Endothelial cell of umbilical vein (primary cell): ENCODE measurements around the gene LRRC52. TPM values are rescaled to one million over a fixed set of nuclear protein-coding genes. Genes with fewer than 3 reads are reported as not detected.

Experiments
- BruUV-seq: library from RNA; stranded (reverse); fragments of 400-500 nt; replicated peaks from 2 replicates; lab custom pipeline; 2021; lab: Mats Ljungman, UMichigan
- CTCF ChIA-PET: fragments of 300-600, 350-600 bp; sonication (Branson Sonifier 250); formaldehyde crosslinking; loops from one replicate; lab custom pipeline; 2021; ENCODE audit warnings: antibody characterized with exemption, inconsistent platforms; lab: Charles Lee
- POLR2A ChIA-PET: fragments of 300-600, 350-600 bp; sonication (Branson Sonifier 250); formaldehyde crosslinking; loops from one replicate; lab custom pipeline; 2021; ENCODE audit warnings: antibody characterized with exemption, inconsistent platforms; lab: Charles Lee
- DNase-seq: peaks from one replicate; pipeline ENCODE4 v3.0.0-alpha.2; 2011; ENCODE audit warnings: low read depth, low spot score
- FAIRE-seq: peaks from 2 replicates; lab custom pipeline; 2011; peaks lifted over from hg19 to GRCh38; lab: Jason Lieb, UNC
- H2AFZ ChIP-seq: 2 replicates; pipeline ENCODE4 v1.6.0; 2012; ENCODE audit warnings: low read depth, low read length, control low read depth, inconsistent platforms
- H3K27ac ChIP-seq: 2 replicates; pipeline ENCODE4 v1.5.1; 2011; ENCODE audit warnings: low read depth, mild to moderate bottlenecking, control low read depth, low read length, moderate library complexity; ENCODE audit not compliant: insufficient read depth
- H3K27me3 ChIP-seq, 2 experiments: 2 replicates each; pipeline versions ENCODE4 v1.6.0 to v1.6.1; 2011; ENCODE audit warnings: low read length in 2 of 2, mixed read lengths in 1 of 2; ENCODE audit not compliant: control insufficient read depth in 2 of 2, insufficient read depth in 2 of 2
- H3K36me3 ChIP-seq, 2 experiments: 2 replicates in 1 of 2; 3 replicates in 1 of 2; pipeline ENCODE4 v1.5.1; 2011; ENCODE audit warnings: low read length in 2 of 2, mild to moderate bottlenecking in 1 of 2, moderate library complexity in 1 of 2; ENCODE audit not compliant: control insufficient read depth in 2 of 2, insufficient read depth in 2 of 2; ENCODE audit errors: extremely low read depth in 1 of 2
- H3K4me1 ChIP-seq: 3 replicates; pipeline ENCODE4 v1.5.1; 2011; ENCODE audit warnings: mild to moderate bottlenecking, low read length; ENCODE audit not compliant: control insufficient read depth, insufficient read depth; ENCODE audit errors: extremely low read depth
- H3K4me2 ChIP-seq: 2 replicates; pipeline ENCODE4 v1.6.1; 2011; ENCODE audit warnings: low read length, control low read depth, mixed read lengths; ENCODE audit not compliant: insufficient read depth
- H3K4me3 ChIP-seq, 3 experiments: fragments of 200-600 bp in 1 of 3; sonication (generic), shearing (Covaris generic) in 1 of 3; replicated peaks in 1 of 3; 2 replicates each; pipeline ENCODE4 v1.5.1; 2011 to 2016; ENCODE audit warnings: control low read depth in 3 of 3, low read length in 3 of 3, mild to moderate bottlenecking in 2 of 3, inconsistent platforms in 1 of 3, low read depth in 1 of 3, moderate library complexity in 1 of 3; ENCODE audit not compliant: insufficient read depth in 1 of 3
- H3K79me2 ChIP-seq: 2 replicates; pipeline ENCODE4 v1.6.0; 2012; ENCODE audit warnings: low read length, inconsistent platforms; ENCODE audit not compliant: control insufficient read depth, insufficient read depth
- H3K9ac ChIP-seq: replicated peaks from 2 replicates; pipeline ENCODE3; 2011; ENCODE audit warnings: low read length, control low read depth; ENCODE audit not compliant: insufficient read depth; ENCODE audit errors: extremely low read depth
- H3K9me1 ChIP-seq: replicated peaks from 3 replicates; pipeline ENCODE4 v1.6.0; 2011; ENCODE audit warnings: mild to moderate bottlenecking, low read length; ENCODE audit not compliant: control insufficient read depth, insufficient read depth; ENCODE audit errors: extremely low read depth
- H3K9me3 ChIP-seq: replicated peaks from 2 replicates; pipeline ENCODE4 v1.5.1; 2012; ENCODE audit warnings: low read length, inconsistent platforms; ENCODE audit not compliant: control insufficient read depth, insufficient read depth
- H4K20me1 ChIP-seq: replicated peaks from 2 replicates; pipeline ENCODE3; 2011; ENCODE audit warnings: mild to moderate bottlenecking, low read length; ENCODE audit not compliant: control insufficient read depth, insufficient read depth; ENCODE audit errors: extremely low read depth
- CTCF ChIP-seq, 2 donors: IDR thresholded peaks; 1 replicate in 1 of 2; 2 replicates in 1 of 2; pipeline ENCODE4 v1.5.1; 2011; ENCODE audit warnings: low read length in 2 of 2, mild to moderate bottlenecking in 2 of 2, moderate library complexity in 2 of 2, control low read depth in 1 of 2, inconsistent platforms in 1 of 2, low read depth in 1 of 2; ENCODE audit not compliant: insufficient read depth in 1 of 2; ENCODE audit errors: extremely low read depth in 1 of 2
- EZH2 ChIP-seq: IDR thresholded peaks from 2 replicates; pipeline ENCODE4 v1.6.1; 2012; ENCODE audit warnings: borderline replicate concordance, low read depth, mild to moderate bottlenecking, moderate library complexity, low read length, inconsistent platforms; ENCODE audit not compliant: severe bottlenecking
- FOS ChIP-seq: IDR thresholded peaks from 2 replicates; pipeline ENCODE4 v1.6.1; 2011; ENCODE audit warnings: mild to moderate bottlenecking, low read length, moderate library complexity, borderline replicate concordance; ENCODE audit not compliant: insufficient read depth
- GATA2 ChIP-seq: IDR thresholded peaks from 2 replicates; pipeline ENCODE4 v1.7.0; 2011; ENCODE audit warnings: low read depth, mild to moderate bottlenecking, moderate library complexity, mixed read lengths, low read length; ENCODE audit not compliant: insufficient read length, insufficient read depth
- JUN ChIP-seq: IDR thresholded peaks from 2 replicates; pipeline ENCODE4 v1.6.1; 2011; ENCODE audit warnings: borderline replicate concordance, low read depth; ENCODE audit not compliant: insufficient read length, insufficient read depth
- MAX ChIP-seq: IDR thresholded peaks from 2 replicates; pipeline ENCODE4 v1.6.1; 2011; ENCODE audit not compliant: insufficient read depth, insufficient read length
- MYC ChIP-seq: IDR thresholded peaks from one replicate; pipeline ENCODE4 v1.6.1; 2011; ENCODE audit warnings: mild to moderate bottlenecking, low read depth, low read length
- POLR2A ChIP-seq: IDR thresholded peaks from 2 replicates; pipeline ENCODE4 v1.6.1; 2012; ENCODE audit warnings: low read depth, mild to moderate bottlenecking, control low read depth, low read length
- POLR2AphosphoS5 ChIP-seq: IDR thresholded peaks from 2 replicates; pipeline ENCODE4 v1.6.1; 2012; ENCODE audit warnings: low read depth, mild to moderate bottlenecking, control low read depth, low read length, moderate library complexity; ENCODE audit not compliant: insufficient read depth
- dilution Hi-C: fragments of 300-500 bp; cut with MboI; formaldehyde crosslinking; loops from one replicate; pipeline ENCODE4 v1.15.0; 2019; ENCODE audit warnings: low sequenced_read_pairs; ENCODE audit not compliant: extremely low pct_ligation_motif_present
- intact Hi-C: fragments of 100-400 bp; cut with micrococcal nuclease; formaldehyde crosslinking; loops from one replicate; pipeline ENCODE4 v1.10.0; 2022
- polyA plus RNA-seq, 4 experiments: library from polyadenylated mRNA; depleted of rRNA in 3 of 4; stranded (reverse) in 3 of 4; unstranded in 1 of 4; fragments of >200 nt; gene quantifications; 2 replicates each; pipeline versions ENCODE4 v1.2.1 to v1.2.3, GENCODE V29; 2011 to 2012; ENCODE audit warnings: missing spikeins in 1 of 4
- total RNA-seq: library from RNA; stranded (reverse); gene quantifications from 2 replicates; pipeline ENCODE4 v1.2.3, GENCODE V29; 2021

The LRRC52 gene
- total and polyA plus RNA-seq, 2 donors (not counting 3 experiments of a cell fraction or from before 2014, with no cell fraction given): not detected

- Histone ChIP-seq H3K9me3 (no peaks in the 10 kb centered on the region), H3K27me3 (no peaks in the 10 kb centered on the region), H3K79me2 (no peaks in the 10 kb centered on the region), H4K20me1 (no peaks in the 10 kb centered on the region), H3K9me1 (no peaks in the 10 kb centered on the region), H2AFZ (no peak overlapping the region), H3K36me3 (no peaks in the 10 kb centered on the region), H3K9ac (no peak overlapping the region), H3K4me1 (no peaks in the 10 kb centered on the region), H3K4me3 (no peak overlapping the region), H3K4me2 (no peak overlapping the region), H3K27ac (no peak overlapping the region)
- dilution Hi-C loops: no loop called here
- TF ChIP-seq FOS (no peak), MYC (no peak), POLR2AphosphoS5 (no peak), EZH2 (no peak), CTCF (IDR thresholded peaks at IDR 0.05; ENCODE audit: extremely low read depth in 1 of 2, insufficient read depth in 1 of 2, low read depth in 1 of 2, low read length in 2 of 2) (no peak), JUN (no peak), MAX (no peak), GATA2 (no peak), POLR2A (no peak)
- DNase-seq (no peak), FAIRE-seq (no peak)
- ChIA-PET POLR2A (no interaction called here), CTCF (no interaction called here)
- intact Hi-C loops: no loop called here
- BruUV-seq: no TSS peak
Observed at GRCh38 chr1:165512816-165513215, 31.0 kb upstream of the LRRC52 start.
